RPMI7951 (cell line): Measurements from ENCODE around the gene SRSF5. TPM values are rescaled to one million over a fixed set of nuclear protein-coding genes. Genes with fewer than 3 reads are reported as not detected.
"Not testable (repeated sequence)": the region's sequence is repeated elsewhere in the genome, so short reads cannot be mapped to it uniquely, and the experiment has no call there.

Experiments used
- DNase-seq: peaks from one replicate; pipeline ENCODE4 v3.0.0-alpha.2; 2012; ENCODE audit warnings: low read depth
- total RNA-seq: library from RNA; depleted of rRNA; stranded (reverse); fragments of >200 nt; shearing (Covaris generic); gene quantifications from 2 replicates; pipeline ENCODE4 v1.2.3, GENCODE V29; 2014; rRNA removed

SRSF5 gene
- 67.2 and 76.4 TPM in 2 replicates for total RNA-seq

- peak; percentile 96 for DNase-seq
Measured at GRCh38 chr14:69766984-69767368, at the start of gene SRSF5. TSS of gene SRSF5 (plus strand) at chr14:69767142. CDS start at chr14:69768157, 1,015 bp downstream.

- not testable (repeated sequence) for DNase-seq
Measured at GRCh38 chr14:69718614-69719013, 48.3 kb upstream of the SRSF5 start.

GRCh38 chr14:69719501-69719951, 47.4 kb upstream of the SRSF5 start:
- peak; percentile 88 for DNase-seq

- no peak for DNase-seq
Measured at GRCh38 chr14:69720912-69721311, 46.0 kb upstream of the SRSF5 start.

- peak; percentile 59 for DNase-seq
Measured at GRCh38 chr14:69726761-69727511, 40.0 kb upstream of the SRSF5 start.

GRCh38 chr14:69727860-69728259, 39.1 kb upstream of the SRSF5 start:
- no peak for DNase-seq

GRCh38 chr14:69731919-69732598, 34.9 kb upstream of the SRSF5 start:
- DNase-seq = not testable (repeated sequence)

GRCh38 chr14:69736405-69736804, 30.5 kb upstream of the SRSF5 start:
- not testable (repeated sequence) for DNase-seq

- no peak for DNase-seq
Measured at GRCh38 chr14:69741055-69741454, 25.9 kb upstream of the SRSF5 start.

- no peak for DNase-seq
Measured at GRCh38 chr14:69749956-69750355, 17.0 kb upstream of the SRSF5 start.

GRCh38 chr14:69750495-69750894, 16.4 kb upstream of the SRSF5 start:
- no peak for DNase-seq

- DNase-seq = no peak
Measured at GRCh38 chr14:69752773-69753172, 14.2 kb upstream of the SRSF5 start.

- no peak for DNase-seq
Measured at GRCh38 chr14:69753860-69754259, 13.1 kb upstream of the SRSF5 start.

- no peak for DNase-seq
Measured at GRCh38 chr14:69754487-69754886, 12.5 kb upstream of the SRSF5 start.

GRCh38 chr14:69755296-69755695, 11.6 kb upstream of the SRSF5 start:
- DNase-seq = no peak

- DNase-seq = no peak
Measured at GRCh38 chr14:69755784-69756183, 11.2 kb upstream of the SRSF5 start.

GRCh38 chr14:69756298-69756697, 10.6 kb upstream of the SRSF5 start:
- no peak for DNase-seq

GRCh38 chr14:69760810-69761209, 6.1 kb upstream of the SRSF5 start:
- no peak for DNase-seq

GRCh38 chr14:69763761-69764510, 3.0 kb upstream of the SRSF5 start:
- no peak for DNase-seq

- DNase-seq = peak; percentile 82
Measured at GRCh38 chr14:69767369-69767999, 542 bp downstream of the SRSF5 start.

- DNase-seq = peak; percentile 11
Measured at GRCh38 chr14:69768873-69769272, 1.9 kb downstream of the SRSF5 start.

GRCh38 chr14:69769623-69770022, 2.7 kb downstream of the SRSF5 start:
- no peak for DNase-seq
